Stimulated activated CD4-positive, alpha-beta T cell treated with anti-CD3 and anti-CD28 coated beads, Interleukin-12 subunit alpha, Interleukin-12 subunit beta, amount 100 ng/mL, for 24 hours (primary cell): ENCODE measurements around the gene RING1.

Experiments
- DNase-seq, 2 experiments: peaks; one replicate each; pipeline ENCODE4 v3.0.0-alpha.2; 2020; ENCODE audit warnings: low read depth in 2 of 2

Gene RING1

GRCh38 chr6:33192105-33192646, 16.1 kb upstream of the RING1 start, which contains the start of gene COL11A2:
TSS of gene COL11A2 (minus strand) at chr6:33192467. CDS start at chr6:33192240, 227 bp downstream.
- no peak for DNase-seq

GRCh38 chr6:33192671-33193602, 15.4 kb upstream of the RING1 start:
- DNase-seq: no peak

GRCh38 chr6:33193619-33194018, 14.7 kb upstream of the RING1 start:
- no peak for DNase-seq

GRCh38 chr6:33194431-33194979, 13.8 kb upstream of the RING1 start:
- no peak for DNase-seq

GRCh38 chr6:33195304-33196165, 12.8 kb upstream of the RING1 start:
- DNase-seq: no peak

GRCh38 chr6:33197431-33198048, 10.8 kb upstream of the RING1 start:
- DNase-seq: no peak

GRCh38 chr6:33198159-33198852, 10.0 kb upstream of the RING1 start:
- DNase-seq: no peak

GRCh38 chr6:33198853-33199436, 9.4 kb upstream of the RING1 start:
- DNase-seq: no peak

GRCh38 chr6:33199687-33200218, 8.5 kb upstream of the RING1 start:
- peak; percentile 54 to 77 for DNase-seq

- DNase-seq: peak; percentile 98 to 100
Measured at GRCh38 chr6:33200219-33201146, 7.8 kb upstream of the RING1 start, which contains the start of the genes RXRB and SLC39A7. TSS of gene RXRB (minus strand) at chr6:33200665. CDS start at chr6:33200476, 189 bp downstream. TSS of gene SLC39A7 (plus strand) at chr6:33200867. CDS start at chr6:33201246, 379 bp downstream.

GRCh38 chr6:33201147-33201545, 7.2 kb upstream of the RING1 start:
- DNase-seq: no peak

- DNase-seq: no peak
Measured at GRCh38 chr6:33201935-33202334, 6.4 kb upstream of the RING1 start.

GRCh38 chr6:33202799-33203198, 5.5 kb upstream of the RING1 start:
- no peak for DNase-seq

- no peak for DNase-seq
Measured at GRCh38 chr6:33203443-33204164, 4.7 kb upstream of the RING1 start.

- no peak for DNase-seq
Measured at GRCh38 chr6:33204165-33204414, 4.2 kb upstream of the RING1 start.

- peak; percentile 85 to 95 for DNase-seq
Measured at GRCh38 chr6:33204415-33205190, 3.7 kb upstream of the RING1 start, which contains the start of gene HSD17B8. TSS of gene HSD17B8 (plus strand) at chr6:33204655. CDS start at chr6:33204669, 14 bp downstream.

GRCh38 chr6:33205191-33206026, 2.9 kb upstream of the RING1 start:
- no peak for DNase-seq
